ENCODE results near the gene KRT20.
"Not testable (repeated sequence)": the region's sequence is repeated elsewhere in the genome, so short reads cannot be mapped to it uniquely, and the experiment has no call there.

KRT20 gene

DNA sequence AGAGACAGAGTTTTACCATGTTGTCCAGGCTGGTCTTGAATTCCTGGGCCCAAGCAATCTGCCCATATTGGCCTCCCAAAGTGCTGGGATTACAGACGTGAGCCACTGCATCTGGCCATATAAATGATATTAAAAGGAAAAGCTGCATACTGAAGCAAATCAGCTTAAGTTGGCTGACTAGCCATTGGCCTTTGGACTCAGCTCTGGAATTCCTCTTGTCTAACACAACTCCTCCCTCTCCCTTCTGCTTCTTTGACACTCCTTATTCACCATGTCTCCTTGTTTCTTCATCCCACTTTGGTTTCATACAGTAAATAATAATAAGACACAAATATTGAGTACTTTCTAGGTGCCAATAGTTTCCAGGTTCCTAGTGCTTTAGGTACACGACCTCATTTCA lies 25.5 kb downstream of the KRT20 start:
- Histone ChIP-seq H3K9me3 (ENCODE audit: control insufficient read depth, low read length) (no peaks in the 10 kb centered on the region), H3K79me2 (no peaks in the 10 kb centered on the region), H3K36me3 (ENCODE audit: control insufficient read depth, insufficient read depth, low read length) (no peaks in the 10 kb centered on the region), H3K4me2 (ENCODE audit: low read length) (no peak overlapping the region), H3K4me1 (no peaks in the 10 kb centered on the region), H3K9ac (no peak overlapping the region), H3K27ac (no peak overlapping the region), H3K4me3 (ENCODE audit: low read depth, low read length) (no peak overlapping the region), H2AFZ (no peak overlapping the region), H3K27me3 (ENCODE audit: control insufficient read depth, insufficient read depth, low read length) (no peaks in the 10 kb centered on the region)
- TF ChIP-seq CTCF (IDR thresholded peaks at IDR 0.05): no peak

GRCh38 chr17:40858667-40859066 lies 26.4 kb downstream of the KRT20 start:
- not testable (repeated sequence) for H3K4me2 ChIP-seq (ENCODE audit: low read length); H3K4me3 ChIP-seq (ENCODE audit: low read depth, low read length); H3K36me3 ChIP-seq (ENCODE audit: control insufficient read depth, insufficient read depth, low read length); H3K9me3 ChIP-seq (ENCODE audit: control insufficient read depth, low read length); H3K9ac ChIP-seq; H3K27ac ChIP-seq; H2AFZ ChIP-seq; H3K4me1 ChIP-seq; H3K79me2 ChIP-seq; H3K27me3 ChIP-seq (ENCODE audit: control insufficient read depth, insufficient read depth, low read length)

DNA sequence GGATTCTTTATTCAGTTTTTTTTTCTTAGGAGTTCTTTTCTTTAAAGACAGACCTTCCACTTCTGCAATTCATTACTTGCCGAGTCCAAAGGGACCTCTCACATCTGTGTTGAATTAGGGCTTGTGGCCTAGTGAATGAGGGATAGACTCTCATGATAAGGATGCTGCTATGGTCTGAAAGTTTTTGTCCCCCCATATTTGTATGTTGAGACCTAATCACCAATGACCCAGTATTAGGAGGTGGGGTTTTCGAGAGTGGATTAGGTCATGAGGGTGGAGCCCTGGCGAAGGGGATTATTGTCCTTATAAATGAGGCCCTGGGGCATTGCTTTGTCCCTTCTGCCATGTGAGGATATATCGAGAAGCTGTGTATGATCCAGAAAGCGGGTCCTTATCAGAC lies 27.5 kb downstream of the KRT20 start:
- Histone ChIP-seq H3K27ac (no peak overlapping the region), H3K9me3 (ENCODE audit: control insufficient read depth, low read length) (no peaks in the 10 kb centered on the region), H3K4me3 (ENCODE audit: low read depth, low read length) (no peak overlapping the region), H3K4me1 (no peaks in the 10 kb centered on the region), H3K36me3 (ENCODE audit: control insufficient read depth, insufficient read depth, low read length) (no peaks in the 10 kb centered on the region), H2AFZ (no peak overlapping the region), H3K4me2 (ENCODE audit: low read length) (no peak overlapping the region), H3K9ac (no peak overlapping the region), H3K79me2 (no peaks in the 10 kb centered on the region), H3K27me3 (ENCODE audit: control insufficient read depth, insufficient read depth, low read length) (no peaks in the 10 kb centered on the region)
- no peak for TF ChIP-seq CTCF (IDR thresholded peaks at IDR 0.05)

DNA sequence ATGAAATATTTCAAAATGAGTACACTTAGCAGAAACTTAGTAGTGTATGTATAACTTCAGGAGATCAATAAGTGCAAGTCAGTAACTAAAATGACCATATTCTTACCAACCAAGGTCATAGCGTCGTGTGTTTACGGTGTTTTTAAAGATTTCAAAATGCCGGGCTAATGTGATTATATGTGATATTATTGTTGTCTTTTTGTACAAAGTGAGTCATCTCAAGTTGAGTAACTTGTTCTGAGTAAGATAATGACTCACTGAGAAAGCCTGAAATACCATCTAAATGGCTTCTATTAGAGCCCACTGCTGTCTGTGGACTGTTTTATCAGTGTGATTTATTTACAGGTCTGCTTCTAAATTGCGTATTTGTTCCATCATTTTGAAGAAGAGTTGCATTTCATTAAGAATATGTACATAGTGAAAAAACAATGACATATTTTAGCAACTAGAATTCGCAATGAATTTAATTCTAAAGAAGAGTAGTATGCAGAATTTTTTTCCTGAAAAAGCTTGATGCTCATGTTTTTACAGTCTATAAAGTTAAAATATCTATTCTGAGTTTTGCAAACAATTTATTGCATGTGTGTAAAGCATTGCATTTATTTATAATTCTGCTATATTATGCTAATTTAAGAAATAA lies 30.7 kb downstream of the KRT20 start:
- no peak overlapping the region for H3K9ac ChIP-seq
- no peak overlapping the region for H2AFZ ChIP-seq
- H3K79me2 ChIP-seq: no peaks in the 10 kb centered on the region
- H3K27me3 ChIP-seq (ENCODE audit: control insufficient read depth, insufficient read depth, low read length): no peaks in the 10 kb centered on the region
- H3K27ac ChIP-seq: no peak overlapping the region
- TF ChIP-seq CTCF (IDR thresholded peaks at IDR 0.05): no peak
- H3K4me1 ChIP-seq: no peaks in the 10 kb centered on the region
- no peaks in the 10 kb centered on the region for H3K36me3 ChIP-seq (ENCODE audit: control insufficient read depth, insufficient read depth, low read length)
- H3K4me3 ChIP-seq (ENCODE audit: low read depth, low read length): no peak overlapping the region
- H3K9me3 ChIP-seq (ENCODE audit: control insufficient read depth, low read length): no peaks in the 10 kb centered on the region
- H3K4me2 ChIP-seq (ENCODE audit: low read length): no peak overlapping the region

- Histone ChIP-seq H3K79me2 (no peaks in the 10 kb centered on the region), H3K4me1 (no peaks in the 10 kb centered on the region), H3K27ac (no peak overlapping the region), H3K9ac (no peak overlapping the region), H3K27me3 (ENCODE audit: control insufficient read depth, insufficient read depth, low read length) (no peaks in the 10 kb centered on the region), H2AFZ (no peak overlapping the region), H3K4me2 (ENCODE audit: low read length) (no peak overlapping the region), H3K4me3 (ENCODE audit: low read depth, low read length) (no peak overlapping the region), H3K9me3 (ENCODE audit: control insufficient read depth, low read length) (no peaks in the 10 kb centered on the region), H3K36me3 (ENCODE audit: control insufficient read depth, insufficient read depth, low read length) (no peaks in the 10 kb centered on the region)
- TF ChIP-seq CTCF (IDR thresholded peaks at IDR 0.05): no peak
Measured at GRCh38 chr17:40852364-40852763, 32.7 kb downstream of the KRT20 start.
